Measurements from ENCODE around the gene PAK4. TPM values are rescaled to one million over a fixed set of nuclear protein-coding genes. Genes with fewer than 3 reads are reported as not detected.

Gene PAK4
- total RNA-seq, 1 donor from 2014 or later, result 19.4 TPM

DNA sequence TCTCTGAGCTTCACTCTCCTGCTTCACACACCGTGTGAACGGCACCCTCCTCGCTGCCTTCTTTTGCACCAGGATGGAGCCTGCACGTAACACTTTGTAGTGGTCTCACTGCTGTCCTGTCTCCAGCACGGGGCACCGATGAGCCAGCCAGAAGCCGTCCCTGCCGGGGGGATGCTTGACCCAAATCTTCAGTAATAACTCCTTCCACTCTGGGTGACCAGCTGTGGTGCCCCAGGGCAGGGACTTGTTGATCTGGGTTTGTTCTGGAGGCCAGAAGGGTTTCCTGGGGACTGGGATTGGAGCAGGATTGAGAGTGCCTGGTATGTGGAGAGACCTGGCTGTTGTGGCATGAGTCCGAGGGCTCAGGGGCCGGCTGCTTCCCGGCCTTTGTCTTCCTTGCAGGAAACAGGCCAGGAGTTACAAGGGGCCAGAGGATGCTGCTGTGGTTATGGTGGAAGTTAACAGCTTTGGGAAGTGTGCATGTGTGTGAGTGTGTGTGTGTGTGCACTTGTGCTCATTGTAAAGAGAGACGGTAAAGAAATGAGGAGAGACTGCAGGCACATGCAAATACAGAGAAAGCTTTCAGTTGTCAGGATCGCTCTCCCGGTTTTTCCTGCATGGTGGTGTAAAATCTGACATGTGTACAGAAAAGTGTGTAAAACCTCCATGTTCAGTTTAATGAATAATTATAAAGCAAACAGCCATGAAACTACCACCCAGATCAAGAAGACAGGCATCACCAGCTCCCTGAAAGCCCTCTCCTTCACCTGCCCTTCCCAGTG, 18.9 kb downstream of the PAK4 start:
- peak overlapping the region in 1 of 2 donors; percentile 13 for H3K4me3 ChIP-seq
- TF ChIP-seq POLR2AphosphoS5 (IDR thresholded peaks at IDR 0.05; ENCODE audit: insufficient read depth in 1 of 2, low read depth in 1 of 2) (no peak), POLR2A (IDR thresholded peaks at IDR 0.05) (no peak)
- TF ChIP-seq, protein P1, sequence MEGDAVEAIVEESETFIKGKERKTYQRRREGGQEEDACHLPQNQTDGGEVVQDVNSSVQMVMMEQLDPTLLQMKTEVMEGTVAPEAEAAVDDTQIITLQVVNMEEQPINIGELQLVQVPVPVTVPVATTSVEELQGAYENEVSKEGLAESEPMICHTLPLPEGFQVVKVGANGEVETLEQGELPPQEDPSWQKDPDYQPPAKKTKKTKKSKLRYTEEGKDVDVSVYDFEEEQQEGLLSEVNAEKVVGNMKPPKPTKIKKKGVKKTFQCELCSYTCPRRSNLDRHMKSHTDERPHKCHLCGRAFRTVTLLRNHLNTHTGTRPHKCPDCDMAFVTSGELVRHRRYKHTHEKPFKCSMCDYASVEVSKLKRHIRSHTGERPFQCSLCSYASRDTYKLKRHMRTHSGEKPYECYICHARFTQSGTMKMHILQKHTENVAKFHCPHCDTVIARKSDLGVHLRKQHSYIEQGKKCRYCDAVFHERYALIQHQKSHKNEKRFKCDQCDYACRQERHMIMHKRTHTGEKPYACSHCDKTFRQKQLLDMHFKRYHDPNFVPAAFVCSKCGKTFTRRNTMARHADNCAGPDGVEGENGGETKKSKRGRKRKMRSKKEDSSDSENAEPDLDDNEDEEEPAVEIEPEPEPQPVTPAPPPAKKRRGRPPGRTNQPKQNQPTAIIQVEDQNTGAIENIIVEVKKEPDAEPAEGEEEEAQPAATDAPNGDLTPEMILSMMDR (IDR thresholded peaks at IDR 0.05), result no peak
- no peaks in the 10 kb centered on the region for H3K9me3 ChIP-seq
- DNase-seq (ENCODE audit: extremely low spot score in 2 of 2), result no peak
- peak overlapping the region; percentile 69 for H3K27ac ChIP-seq
- intact Hi-C loops (cut with DNase I), result no loop called here
- no peaks in the 10 kb centered on the region for H3K27me3 ChIP-seq
- peaks cover 36% of the 10 kb centered on the region for H3K4me1 ChIP-seq
- H3K36me3 ChIP-seq, result no peaks in the 10 kb centered on the region

DNA sequence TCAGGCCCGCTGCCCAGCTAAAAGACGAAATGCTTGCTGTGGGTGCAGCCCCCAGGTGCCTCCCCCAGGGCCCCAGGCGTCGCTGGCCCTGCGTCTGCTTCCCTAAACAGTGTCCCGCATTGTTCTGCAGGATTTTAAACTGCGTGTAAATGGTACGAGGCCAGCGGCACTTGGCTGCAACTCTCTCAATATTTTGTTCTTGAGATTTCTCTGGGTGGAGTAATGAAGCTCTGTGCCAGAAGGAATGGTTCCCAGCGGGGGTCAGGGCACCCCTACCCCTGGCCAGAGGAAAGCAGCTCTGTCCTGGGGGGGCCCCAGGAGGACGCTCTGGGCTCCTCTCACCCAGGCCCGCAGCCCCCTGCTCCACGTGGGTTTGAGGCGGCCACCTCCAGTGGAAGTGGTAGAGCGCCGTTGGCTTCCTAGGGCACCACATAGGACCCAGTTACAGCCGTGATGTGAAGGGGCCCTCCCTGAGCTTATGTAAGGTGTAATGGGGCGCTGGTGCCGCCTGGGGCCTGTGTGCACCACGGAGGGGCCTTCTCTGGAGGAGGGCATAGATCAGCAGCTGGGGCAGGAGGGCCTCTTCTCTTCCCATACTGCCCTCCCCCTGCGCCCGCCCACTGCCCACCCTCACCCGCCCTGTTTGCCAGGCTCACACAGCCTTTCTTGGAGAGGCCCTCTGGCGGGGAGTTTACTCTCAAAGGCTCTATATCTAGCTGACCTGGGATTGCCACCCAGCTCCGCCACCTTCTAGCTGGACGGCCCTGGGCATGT, 19.8 kb downstream of the PAK4 start:
- no peaks in the 10 kb centered on the region for H3K27me3 ChIP-seq
- H3K9me3 ChIP-seq, result no peaks in the 10 kb centered on the region
- no peak for DNase-seq (ENCODE audit: extremely low spot score in 2 of 2)
- peaks cover 32% of the 10 kb centered on the region for H3K4me1 ChIP-seq
- no peak overlapping the region for H3K4me3 ChIP-seq
- intact Hi-C loops (cut with DNase I), result no loop called here
- peak overlapping the region; percentile 69 for H3K27ac ChIP-seq
- H3K36me3 ChIP-seq, result no peaks in the 10 kb centered on the region
- TF ChIP-seq, protein P1 (IDR thresholded peaks at IDR 0.05), result no peak
- TF ChIP-seq POLR2A (IDR thresholded peaks at IDR 0.05), result no peak
- TF ChIP-seq POLR2AphosphoS5 (IDR thresholded peaks at IDR 0.05; ENCODE audit: insufficient read depth in 1 of 2, low read depth in 1 of 2), result peak in 1 of 2 donors; percentile 31

DNA sequence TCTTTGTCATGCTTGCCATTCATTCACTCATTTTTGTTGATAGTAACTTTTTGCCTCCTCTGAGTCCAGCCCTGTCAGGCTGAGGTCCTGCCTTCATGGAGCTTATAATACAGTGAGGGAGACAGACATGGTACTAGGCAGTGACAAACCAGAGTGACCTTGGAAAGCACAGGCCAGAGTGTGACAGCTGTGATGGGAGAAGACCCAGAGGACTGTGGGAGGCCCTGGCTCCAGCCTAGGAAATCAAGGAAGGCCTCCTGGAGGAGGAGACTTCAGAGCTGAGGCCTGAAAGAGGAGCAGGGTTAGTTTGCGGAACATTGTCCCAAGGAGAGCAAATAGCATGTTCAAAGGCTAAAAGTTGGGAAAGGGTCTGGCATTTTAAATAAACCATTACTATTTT, 20.5 kb downstream of the PAK4 start:
- Histone ChIP-seq H3K4me3 (no peak overlapping the region), H3K9me3 (no peaks in the 10 kb centered on the region), H3K27ac (peak overlapping the region; percentile 5), H3K4me1 (peaks cover 32% of the 10 kb centered on the region), H3K36me3 (no peaks in the 10 kb centered on the region), H3K27me3 (no peaks in the 10 kb centered on the region)
- no peak for DNase-seq (ENCODE audit: extremely low spot score in 2 of 2)
- intact Hi-C loops (cut with DNase I), result no loop called here
- no peak for TF ChIP-seq POLR2A (IDR thresholded peaks at IDR 0.05)
- no peak for TF ChIP-seq POLR2AphosphoS5 (IDR thresholded peaks at IDR 0.05; ENCODE audit: insufficient read depth in 1 of 2, low read depth in 1 of 2)
- TF ChIP-seq, protein P1 (IDR thresholded peaks at IDR 0.05), result no peak

DNA sequence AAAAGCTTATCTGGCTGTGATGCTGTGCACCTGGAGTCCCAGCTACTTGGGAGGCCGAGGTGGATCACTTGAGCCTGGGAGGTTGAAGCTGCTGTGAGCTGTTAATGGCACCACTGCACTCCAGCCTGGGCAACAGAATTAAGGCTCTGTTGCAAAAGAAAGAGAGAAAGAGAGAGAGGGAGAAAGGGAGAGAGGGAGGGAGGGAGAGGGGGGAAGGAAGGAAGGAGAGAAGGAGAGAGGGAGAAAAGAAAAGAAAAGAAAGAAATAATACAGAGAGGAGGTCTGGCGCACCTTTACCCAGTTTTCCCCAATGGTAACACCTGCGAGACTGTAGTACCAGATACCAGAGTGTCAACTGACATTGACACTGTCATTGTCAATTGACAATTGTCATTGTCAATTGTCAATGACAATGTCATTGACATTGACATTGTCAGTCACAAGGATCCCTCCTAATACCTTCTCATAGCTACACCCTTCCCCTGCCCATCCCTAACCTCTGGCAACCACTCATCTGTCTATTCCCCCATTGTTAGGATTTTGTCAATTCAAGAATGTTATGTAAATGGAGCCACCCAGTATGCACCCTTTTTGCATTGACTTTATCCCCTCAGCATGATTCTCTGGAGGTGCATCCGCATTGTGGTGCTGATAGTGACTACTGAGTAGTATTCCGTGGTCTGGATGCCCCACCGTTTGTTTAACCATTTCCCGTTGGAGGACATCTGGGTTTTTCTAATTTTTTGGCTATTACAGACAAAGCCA, 21.3 kb downstream of the PAK4 start:
- Histone ChIP-seq H3K4me1 (peaks cover 32% of the 10 kb centered on the region), H3K4me3 (no peak overlapping the region), H3K27me3 (no peaks in the 10 kb centered on the region), H3K27ac (no peak overlapping the region), H3K36me3 (no peaks in the 10 kb centered on the region), H3K9me3 (no peaks in the 10 kb centered on the region)
- no peak for DNase-seq (ENCODE audit: extremely low spot score in 2 of 2)
- intact Hi-C loops (cut with DNase I), result no loop called here
- TF ChIP-seq, protein P1 (IDR thresholded peaks at IDR 0.05), result no peak
- TF ChIP-seq POLR2AphosphoS5 (IDR thresholded peaks at IDR 0.05; ENCODE audit: insufficient read depth in 1 of 2, low read depth in 1 of 2), result no peak
- TF ChIP-seq POLR2A (IDR thresholded peaks at IDR 0.05), result no peak

Measured in vagina (tissue), 2 donors.